ENCODE results near the gene MMP23B.
A peak's percentile ranks its signal among the peaks of the same experiment; 100 is the strongest.

Gene MMP23B

GRCh38 chr1:1609822-1610485 lies 22.0 kb upstream of the MMP23B start:
- Mint-ChIP-seq H3K4me1 (peaks cover 18% of the 10 kb centered on the region), H3K27me3 (peaks cover 2% of the 10 kb centered on the region), H3K27ac (no peak overlapping the region), H3K9me3 (no peaks in the 10 kb centered on the region), H3K4me3 (no peak overlapping the region), H3K36me3 (no peaks in the 10 kb centered on the region)
- ATAC-seq (ENCODE audit: low read depth) (no peak), DNase-seq (ENCODE audit: low spot score in 2 of 2) (no peak)

DNA sequence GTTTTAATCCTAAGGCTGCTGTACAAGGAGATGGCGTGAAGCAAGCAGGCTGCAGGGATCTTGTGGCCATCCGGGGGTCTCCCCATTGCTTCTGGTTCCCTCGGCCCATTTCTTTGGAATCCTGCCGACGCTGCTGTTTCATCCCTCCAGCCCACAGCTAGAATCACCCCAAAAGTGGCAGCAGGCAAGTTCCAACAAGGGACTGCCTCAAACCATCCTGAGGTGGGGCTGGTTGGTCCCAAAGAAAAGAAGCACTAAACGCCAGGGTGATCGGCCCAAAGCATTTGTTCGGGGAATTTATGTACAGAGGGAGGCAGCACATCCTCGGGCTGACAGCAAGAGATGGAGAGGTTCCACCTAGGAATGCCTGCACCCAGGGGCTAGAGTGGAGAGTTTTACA lies 21.2 kb upstream of the MMP23B start:
- H3K4me3 Mint-ChIP-seq, result no peak overlapping the region
- H3K27ac Mint-ChIP-seq, result no peak overlapping the region
- peaks cover 18% of the 10 kb centered on the region for H3K4me1 Mint-ChIP-seq

GRCh38 chr1:1612104-1612400 lies 19.9 kb upstream of the MMP23B start:
- no peaks in the 10 kb centered on the region for H3K9me3 Mint-ChIP-seq
- H3K4me1 Mint-ChIP-seq, result peaks cover 14% of the 10 kb centered on the region
- no peak overlapping the region for H3K27ac Mint-ChIP-seq
- DNase-seq (ENCODE audit: low spot score in 2 of 2) (no peak), ATAC-seq (ENCODE audit: low read depth) (no peak)
- H3K27me3 Mint-ChIP-seq, result no peaks in the 10 kb centered on the region
- H3K36me3 Mint-ChIP-seq, result no peaks in the 10 kb centered on the region
- H3K4me3 Mint-ChIP-seq, result no peak overlapping the region

More for the DNA sequence above, 21.2 kb upstream of the MMP23B start:
- H3K27me3 Mint-ChIP-seq, result no peaks in the 10 kb centered on the region
- DNase-seq (ENCODE audit: low spot score in 2 of 2), result no peak
- no peaks in the 10 kb centered on the region for H3K36me3 Mint-ChIP-seq
- H3K9me3 Mint-ChIP-seq, result no peaks in the 10 kb centered on the region
- no peak for ATAC-seq (ENCODE audit: low read depth)

GRCh38 chr1:1613509-1614082 lies 18.4 kb upstream of the MMP23B start:
- Mint-ChIP-seq H3K36me3 (no peaks in the 10 kb centered on the region), H3K27me3 (no peaks in the 10 kb centered on the region), H3K9me3 (no peaks in the 10 kb centered on the region), H3K27ac (peak overlapping the region; percentile 45), H3K4me3 (peak overlapping the region; percentile 75), H3K4me1 (peaks cover 11% of the 10 kb centered on the region)
- DNase-seq (ENCODE audit: low spot score in 2 of 2), result no peak
- ATAC-seq (ENCODE audit: low read depth), result no peak

DNA sequence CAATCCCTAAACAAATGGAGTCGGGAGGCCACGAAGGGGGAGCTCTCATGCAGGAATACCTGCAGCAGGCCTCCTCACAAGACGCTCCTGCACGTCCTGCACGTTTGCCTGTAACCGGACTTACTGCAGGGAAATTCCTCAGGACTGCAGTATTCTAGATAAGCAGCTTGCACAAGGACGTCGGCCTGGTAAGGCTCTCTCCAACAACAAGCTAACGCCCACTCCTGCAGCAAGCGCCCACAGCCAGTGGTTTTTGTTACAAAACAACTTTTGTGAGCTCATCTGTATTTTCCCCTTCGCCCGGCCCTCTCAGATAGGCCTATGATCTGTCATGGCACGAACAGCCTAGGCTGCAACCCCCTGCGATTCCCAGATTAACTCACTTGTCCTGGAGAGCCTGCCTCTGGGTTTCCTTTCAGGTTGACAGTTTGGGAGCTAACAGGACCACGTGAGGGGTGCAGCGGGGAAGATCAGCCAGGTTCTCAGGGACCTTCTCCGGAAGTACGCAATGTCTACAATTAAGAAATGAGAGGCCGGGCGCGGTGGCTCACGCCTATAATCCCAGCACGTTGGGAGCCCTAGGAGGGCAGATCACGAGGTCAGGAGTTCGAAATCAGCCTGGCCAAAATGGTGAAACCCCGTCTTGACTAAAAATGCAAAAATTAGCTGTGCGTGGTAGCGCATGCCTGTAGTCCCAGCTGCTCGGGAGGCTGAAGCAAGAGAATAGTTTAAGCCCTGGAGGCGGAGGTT lies 17.6 kb upstream of the MMP23B start:
- Mint-ChIP-seq H3K27me3 (no peaks in the 10 kb centered on the region), H3K36me3 (peaks cover 1% of the 10 kb centered on the region), H3K4me3 (peak overlapping the region; percentile 99), H3K9me3 (no peaks in the 10 kb centered on the region), H3K27ac (peak overlapping the region; percentile 96), H3K4me1 (peaks cover 11% of the 10 kb centered on the region)
- no peak for ATAC-seq (ENCODE audit: low read depth)
- no peak for DNase-seq (ENCODE audit: low spot score in 2 of 2)

DNA sequence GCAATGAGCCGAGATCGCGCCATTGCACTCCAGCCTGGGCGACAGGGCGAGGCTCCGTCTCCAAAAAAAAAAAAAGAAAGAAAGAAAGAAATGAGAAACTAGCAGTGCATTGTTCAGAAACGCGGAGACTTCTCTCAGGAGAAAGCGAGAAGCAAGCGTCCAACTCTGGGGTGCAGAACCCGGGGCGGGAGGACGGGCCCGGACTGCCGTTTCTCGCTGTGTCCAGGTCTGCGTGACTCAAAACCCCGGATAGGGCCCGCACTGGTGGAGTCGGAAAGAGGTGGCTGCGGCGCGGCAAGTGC lies 17.1 kb upstream of the MMP23B start:
- no peak for DNase-seq (ENCODE audit: low spot score in 2 of 2)
- peaks cover 1% of the 10 kb centered on the region for H3K36me3 Mint-ChIP-seq
- no peak for ATAC-seq (ENCODE audit: low read depth)

DNA sequence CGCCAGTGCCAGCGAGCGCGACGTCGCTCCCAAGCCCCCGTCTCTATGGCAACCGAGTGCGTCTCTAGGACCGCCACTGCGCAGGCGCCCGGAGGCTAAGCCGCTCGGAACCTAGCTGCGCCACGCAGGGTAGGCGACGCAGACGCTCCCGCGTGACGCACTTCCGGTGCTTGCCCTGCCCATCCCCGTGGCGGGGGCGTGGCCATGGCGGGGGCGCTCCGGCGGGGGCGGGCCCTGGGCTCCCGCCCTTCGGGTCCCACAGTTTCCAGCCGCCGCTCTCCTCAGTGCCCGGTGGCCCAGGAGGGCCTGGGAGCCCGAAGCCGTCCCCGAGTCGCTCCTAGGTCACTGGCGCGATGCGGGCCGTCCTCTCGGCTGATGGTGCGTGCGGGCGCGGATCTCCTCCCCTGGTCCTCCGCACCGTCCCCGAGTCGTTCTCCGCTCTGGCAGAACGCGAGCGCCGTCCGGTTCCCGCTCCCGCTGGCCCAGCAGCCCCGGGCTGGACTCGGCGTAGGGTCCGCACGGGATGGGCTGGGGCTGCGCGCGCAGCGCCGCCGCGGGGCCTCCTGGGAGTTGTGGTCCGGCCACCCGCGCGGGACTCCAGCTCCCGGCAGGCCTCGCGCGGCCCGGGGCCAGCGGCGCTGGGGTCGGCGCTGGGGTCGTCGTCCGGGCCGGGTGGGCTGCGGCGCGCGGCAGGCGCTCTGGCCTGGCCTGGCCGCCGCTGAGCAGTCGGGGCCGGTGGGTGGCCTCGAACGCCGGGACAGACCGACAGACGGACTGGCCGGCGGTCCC lies 16.5 kb upstream of the MMP23B start, which contains the start of gene MIB2:
Gene MIB2, plus strand, starts transcription at position 245 of the 789 bp plus-strand sequence. CDS start 7,953 bp downstream, outside the sequence.
- Mint-ChIP-seq H3K9me3 (no peaks in the 10 kb centered on the region), H3K27me3 (no peaks in the 10 kb centered on the region), H3K4me1 (peaks cover 9% of the 10 kb centered on the region), H3K4me3 (peak within 1 kb of the TSS; percentile 99), H3K27ac (peak within 1 kb of the TSS; percentile 96), H3K36me3 (peaks cover 1% of the 10 kb centered on the region)
- DNase-seq (ENCODE audit: low spot score in 2 of 2) (peak; percentile 99), ATAC-seq (ENCODE audit: low read depth) (peak; percentile 84)

More for the DNA sequence above, 17.1 kb upstream of the MMP23B start:
- H3K27me3 Mint-ChIP-seq, result no peaks in the 10 kb centered on the region
- peak overlapping the region; percentile 96 for H3K27ac Mint-ChIP-seq
- peak overlapping the region; percentile 99 for H3K4me3 Mint-ChIP-seq
- no peaks in the 10 kb centered on the region for H3K9me3 Mint-ChIP-seq
- H3K4me1 Mint-ChIP-seq, result peaks cover 11% of the 10 kb centered on the region

DNA sequence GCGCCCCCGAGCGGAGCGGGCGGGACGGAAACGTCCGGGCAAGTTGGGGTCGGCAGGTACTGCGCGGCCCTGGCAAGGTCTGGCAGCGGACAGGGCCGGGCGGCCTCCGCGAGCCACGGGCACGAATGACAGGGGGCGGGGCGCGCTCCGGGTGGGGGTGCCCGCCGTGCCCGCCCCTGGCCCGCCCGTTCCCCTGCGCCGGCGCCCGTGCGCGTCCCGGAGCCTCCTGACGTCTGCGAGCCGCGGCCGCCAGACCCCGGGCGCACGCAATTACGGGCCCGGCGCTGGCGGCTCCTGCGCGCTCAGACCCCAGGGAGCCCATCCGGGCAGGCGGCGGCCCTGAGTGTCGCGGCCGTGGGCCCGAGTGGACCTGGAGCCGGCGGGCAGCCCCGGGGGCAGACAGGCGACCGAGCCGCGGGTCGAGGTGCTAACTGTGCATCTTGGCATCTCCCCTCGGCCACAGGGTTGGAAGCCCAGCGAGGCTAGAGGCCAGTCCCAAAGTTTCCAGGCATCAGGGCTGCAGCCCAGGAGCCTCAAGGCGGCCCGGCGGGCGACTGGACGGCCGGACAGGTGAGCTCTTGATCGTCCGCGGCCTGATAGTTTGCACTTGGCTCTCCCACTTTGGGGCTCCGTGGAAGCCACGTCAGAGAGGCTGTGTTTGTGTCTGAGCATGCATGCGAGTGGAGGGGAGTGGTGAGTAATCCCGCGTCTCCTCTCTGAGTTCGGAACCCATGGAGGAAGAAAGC lies 15.8 kb upstream of the MMP23B start:
- H3K27me3 Mint-ChIP-seq, result no peaks in the 10 kb centered on the region
- DNase-seq (ENCODE audit: low spot score in 2 of 2), result peak in 1 of 2 donors; percentile 64
- peak overlapping the region; percentile 75 for H3K4me3 Mint-ChIP-seq
- no peaks in the 10 kb centered on the region for H3K9me3 Mint-ChIP-seq
- H3K27ac Mint-ChIP-seq, result no peak overlapping the region
- peaks cover 9% of the 10 kb centered on the region for H3K4me1 Mint-ChIP-seq
- peak; percentile 12 for ATAC-seq (ENCODE audit: low read depth)
- H3K36me3 Mint-ChIP-seq, result peaks cover 1% of the 10 kb centered on the region

DNA sequence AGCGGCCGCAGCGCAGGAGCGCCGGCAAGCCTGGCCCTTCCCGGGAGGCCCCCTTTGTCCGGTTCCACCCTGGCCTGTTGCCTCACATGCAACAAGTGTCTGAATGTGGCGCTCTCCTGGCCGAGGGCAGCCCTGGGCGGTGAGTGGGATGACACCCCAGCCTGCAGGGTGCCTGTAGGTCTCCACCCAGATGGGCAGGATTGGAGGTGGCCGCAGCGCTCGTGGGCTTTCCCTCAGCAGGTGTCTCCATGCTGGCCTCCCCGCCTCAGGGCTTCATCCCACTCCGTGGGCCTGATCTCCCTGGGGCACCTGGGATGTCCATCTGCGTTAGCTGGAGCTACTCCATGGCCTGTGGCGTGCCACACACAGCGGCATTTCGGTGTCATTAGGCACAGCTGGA lies 15.1 kb upstream of the MMP23B start:
- Mint-ChIP-seq H3K4me3 (peak overlapping the region; percentile 75), H3K27ac (no peak overlapping the region), H3K9me3 (no peaks in the 10 kb centered on the region), H3K27me3 (no peaks in the 10 kb centered on the region), H3K36me3 (peaks cover 1% of the 10 kb centered on the region), H3K4me1 (peaks cover 9% of the 10 kb centered on the region)
- ATAC-seq (ENCODE audit: low read depth) (no peak), DNase-seq (ENCODE audit: low spot score in 2 of 2) (no peak)

- DNase-seq (ENCODE audit: low spot score in 2 of 2) (no peak), ATAC-seq (ENCODE audit: low read depth) (no peak)
- no peaks in the 10 kb centered on the region for H3K27me3 Mint-ChIP-seq
Observed at GRCh38 chr1:1617516-1617915, 14.5 kb upstream of the MMP23B start.

DNA sequence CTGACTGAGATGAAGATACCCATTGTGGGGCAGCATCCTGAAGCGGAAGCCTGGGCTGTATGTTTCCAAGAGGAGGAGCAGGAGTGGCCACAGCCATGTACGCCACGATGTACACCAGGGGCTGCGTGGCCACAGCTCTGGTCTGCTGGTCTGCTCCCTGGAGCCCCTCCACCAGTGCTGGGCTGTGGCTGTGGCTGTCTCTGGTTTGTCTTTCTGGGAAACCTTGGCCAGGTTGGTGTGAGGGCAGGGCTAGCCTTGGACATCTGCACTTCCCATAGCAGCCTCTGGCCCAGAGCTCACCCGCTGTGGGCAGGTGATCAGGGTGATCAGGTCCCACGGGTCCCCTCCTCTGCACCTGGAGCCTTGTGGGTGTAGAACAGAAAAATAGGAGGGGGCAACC lies 14.0 kb upstream of the MMP23B start:
- Mint-ChIP-seq H3K4me1 (peaks cover 9% of the 10 kb centered on the region), H3K27me3 (no peaks in the 10 kb centered on the region), H3K9me3 (no peaks in the 10 kb centered on the region), H3K27ac (no peak overlapping the region), H3K4me3 (no peak overlapping the region), H3K36me3 (peaks cover 1% of the 10 kb centered on the region)
- ATAC-seq (ENCODE audit: low read depth), result no peak
- no peak for DNase-seq (ENCODE audit: low spot score in 2 of 2)

More at GRCh38 chr1:1617516-1617915, 14.5 kb upstream of the MMP23B start:
- Mint-ChIP-seq H3K4me3 (peak overlapping the region; percentile 75), H3K4me1 (peaks cover 9% of the 10 kb centered on the region), H3K36me3 (peaks cover 1% of the 10 kb centered on the region), H3K27ac (no peak overlapping the region), H3K9me3 (no peaks in the 10 kb centered on the region)

GRCh38 chr1:1618396-1619068 lies 13.4 kb upstream of the MMP23B start:
- no peak overlapping the region for H3K27ac Mint-ChIP-seq
- peaks cover 8% of the 10 kb centered on the region for H3K4me1 Mint-ChIP-seq
- peaks cover 1% of the 10 kb centered on the region for H3K36me3 Mint-ChIP-seq
- H3K4me3 Mint-ChIP-seq, result no peak overlapping the region
- H3K9me3 Mint-ChIP-seq, result no peaks in the 10 kb centered on the region
- H3K27me3 Mint-ChIP-seq, result no peaks in the 10 kb centered on the region
- ATAC-seq (ENCODE audit: low read depth), result no peak
- DNase-seq (ENCODE audit: low spot score in 2 of 2), result no peak

DNA sequence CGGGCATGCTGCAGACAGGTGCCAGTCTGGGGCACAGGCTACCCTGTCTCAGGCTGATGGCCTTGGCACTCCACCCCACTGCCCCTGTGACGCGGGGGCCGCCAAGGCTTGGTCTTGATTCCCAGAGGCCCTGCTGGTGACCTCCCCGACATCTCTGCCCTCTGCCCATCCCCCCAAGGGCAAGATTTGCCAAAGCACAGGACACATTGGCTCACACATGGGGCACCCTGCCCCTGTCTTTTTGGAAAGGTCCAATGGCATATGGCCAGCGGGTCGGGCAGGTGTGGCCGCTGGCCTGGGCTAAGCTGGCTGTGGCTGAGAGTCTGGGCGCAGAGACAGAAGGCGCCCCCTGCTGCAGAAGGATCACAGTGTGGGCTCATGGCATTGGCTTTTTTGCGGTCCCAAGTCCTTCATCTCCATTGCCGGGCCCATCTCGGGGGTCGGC lies 12.0 kb upstream of the MMP23B start:
- no peak overlapping the region for H3K27ac Mint-ChIP-seq
- H3K27me3 Mint-ChIP-seq, result no peaks in the 10 kb centered on the region
- ATAC-seq (ENCODE audit: low read depth), result no peak
- H3K9me3 Mint-ChIP-seq, result no peaks in the 10 kb centered on the region
- peaks cover 1% of the 10 kb centered on the region for H3K36me3 Mint-ChIP-seq
- H3K4me3 Mint-ChIP-seq, result no peak overlapping the region
- peaks cover 2% of the 10 kb centered on the region for H3K4me1 Mint-ChIP-seq
- no peak for DNase-seq (ENCODE audit: low spot score in 2 of 2)

Data from memory B cell (primary cell).